ENCODE measurements around the gene SAMD4A.

SAMD4A gene

GRCh38 chr14:54565785-54566409 is 1.0 kb upstream of the SAMD4A start:
- DNase-seq, result peak; percentile 94

DNA sequence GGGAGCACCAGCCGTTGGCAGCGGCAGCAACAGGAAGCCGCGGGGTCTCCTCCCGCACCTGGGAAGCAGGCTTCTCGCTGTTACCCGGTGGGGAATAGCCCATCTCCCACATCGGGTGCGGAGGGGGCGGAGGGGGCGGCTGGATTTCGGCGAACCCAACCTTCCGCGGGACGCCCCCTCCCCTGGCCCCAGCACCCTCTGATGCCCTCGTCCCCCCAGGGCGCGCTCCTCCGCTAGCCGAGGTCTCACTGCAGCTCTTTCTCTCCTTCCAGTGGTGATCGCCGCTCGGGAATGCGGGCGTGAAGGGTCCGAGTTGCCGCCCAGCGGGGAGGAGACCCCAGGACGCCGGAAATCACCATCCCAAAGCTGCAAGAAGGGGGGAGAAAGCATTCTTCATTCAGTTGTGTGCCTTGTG is 303 bp downstream of the SAMD4A start:
- DNase-seq, result no peak

DNA sequence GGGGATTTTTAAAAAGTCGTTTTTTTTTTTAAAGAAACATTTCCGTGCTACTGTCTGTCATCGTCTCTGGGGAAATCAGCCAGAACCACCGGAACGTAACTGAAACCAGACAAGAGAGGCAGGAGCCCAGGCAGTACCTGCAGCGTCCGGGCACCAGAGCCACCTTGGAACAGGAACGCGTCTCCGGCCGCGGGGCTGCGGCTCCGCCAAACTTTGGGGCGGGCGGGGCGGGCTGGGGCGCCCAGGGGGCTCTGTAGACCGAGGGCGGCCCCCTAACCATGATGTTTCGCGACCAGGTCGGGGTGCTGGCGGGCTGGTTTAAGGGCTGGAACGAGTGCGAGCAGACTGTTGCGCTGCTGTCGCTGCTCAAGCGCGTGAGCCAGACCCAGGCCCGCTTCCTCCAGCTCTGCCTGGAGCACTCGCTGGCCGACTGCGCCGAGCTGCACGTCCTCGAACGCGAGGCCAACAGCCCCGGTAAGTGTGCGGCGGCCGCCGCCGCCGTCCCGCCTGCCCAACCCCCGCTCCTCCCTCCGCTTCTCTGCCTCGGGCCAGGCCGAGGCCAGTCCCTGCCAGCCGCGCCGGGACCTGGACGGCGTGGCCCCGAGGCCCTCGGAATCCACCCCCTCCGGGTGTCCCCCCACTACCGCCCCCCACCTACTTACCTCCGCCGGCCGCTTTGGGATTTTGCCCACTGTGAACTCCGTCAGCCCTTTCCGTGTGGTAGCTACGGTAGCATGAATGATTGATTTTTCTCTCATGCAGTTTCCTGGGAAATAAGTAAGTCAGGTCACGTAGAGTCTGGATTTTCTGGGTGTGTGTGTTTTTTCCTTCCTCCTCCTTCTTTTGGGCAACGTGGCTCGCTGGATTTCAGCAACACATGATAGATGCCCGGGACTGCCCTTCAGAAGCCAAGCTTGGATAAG is 972 bp downstream of the SAMD4A start:
- DNase-seq, result peak; percentile 79

DNA sequence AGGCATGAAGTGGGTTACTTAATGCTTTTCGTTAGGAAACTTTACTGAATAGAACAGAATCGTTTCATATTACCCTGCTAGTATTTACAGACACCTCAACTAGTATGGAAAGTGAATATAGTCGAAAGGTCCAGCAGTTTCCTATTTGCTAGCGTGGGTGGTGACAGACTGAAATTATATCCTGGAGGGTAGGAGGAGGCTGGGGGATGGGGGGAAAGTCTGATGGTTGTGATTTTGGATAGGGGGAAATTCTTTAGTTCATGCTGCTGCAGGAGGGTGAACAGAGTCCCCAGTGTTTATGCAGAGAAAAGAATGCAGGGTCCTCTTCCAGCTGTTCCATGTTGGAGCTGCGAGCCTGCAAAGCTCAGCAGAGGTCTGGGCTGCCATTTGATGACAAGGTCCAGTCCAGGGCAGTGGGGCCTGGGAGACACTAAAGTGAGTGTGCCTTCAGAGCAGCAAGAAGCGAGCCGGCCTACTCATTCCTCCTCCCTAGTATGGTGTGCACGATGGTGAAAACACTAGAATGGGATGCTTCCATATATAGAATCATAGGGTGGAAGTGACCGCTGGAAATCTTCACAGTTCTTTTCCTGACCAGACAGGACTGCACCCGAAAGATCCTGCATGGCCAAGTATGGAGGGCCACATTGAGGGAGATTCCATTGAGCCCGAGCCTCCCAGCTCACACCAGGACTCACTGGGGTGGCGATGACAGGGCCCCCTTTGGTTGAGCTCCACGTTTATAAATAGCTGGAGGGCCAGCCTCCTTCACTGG is 2.1 kb downstream of the SAMD4A start:
- peak; percentile 38 for DNase-seq

- no peak for DNase-seq
Measured at GRCh38 chr14:54570047-54570446, 3.1 kb downstream of the SAMD4A start.

DNA sequence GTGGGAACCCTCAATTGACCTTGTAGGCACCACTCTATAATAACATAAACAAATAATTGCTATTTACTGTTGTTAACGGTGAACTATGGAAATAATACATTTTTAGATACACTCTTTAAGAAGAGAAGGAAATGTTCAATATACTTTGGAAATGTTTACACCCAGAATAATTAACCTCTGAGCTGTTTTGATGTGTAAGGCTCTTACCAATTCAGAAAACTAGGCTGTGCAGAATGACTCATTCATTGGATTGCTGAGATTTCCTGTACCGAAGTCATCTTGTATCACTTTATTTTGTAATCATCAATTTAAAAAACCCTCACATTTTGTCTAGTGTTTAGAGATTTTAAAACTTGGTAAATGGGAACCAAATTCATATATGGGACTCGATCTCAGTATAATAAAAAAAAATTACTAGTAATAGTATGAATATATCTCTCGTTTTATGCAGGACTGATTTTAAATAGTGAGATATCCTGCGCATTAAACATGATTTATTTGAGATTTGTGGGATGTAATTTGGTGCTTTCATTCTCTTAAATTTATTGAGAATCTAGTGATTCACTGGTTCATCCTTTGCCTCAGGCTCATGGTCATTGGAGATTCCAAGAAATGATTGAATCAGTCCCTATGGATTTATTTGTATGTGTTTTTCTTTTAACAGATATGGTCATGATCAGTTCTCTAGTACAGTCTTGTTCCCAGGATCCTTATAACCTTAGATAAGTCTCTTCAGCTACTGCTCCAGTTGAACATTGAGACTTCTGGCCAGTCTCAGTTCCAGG is 3.9 kb downstream of the SAMD4A start:
- DNase-seq, result no peak

- peak; percentile 26 for DNase-seq
Measured at GRCh38 chr14:54572316-54572715, 5.4 kb downstream of the SAMD4A start.

DNA sequence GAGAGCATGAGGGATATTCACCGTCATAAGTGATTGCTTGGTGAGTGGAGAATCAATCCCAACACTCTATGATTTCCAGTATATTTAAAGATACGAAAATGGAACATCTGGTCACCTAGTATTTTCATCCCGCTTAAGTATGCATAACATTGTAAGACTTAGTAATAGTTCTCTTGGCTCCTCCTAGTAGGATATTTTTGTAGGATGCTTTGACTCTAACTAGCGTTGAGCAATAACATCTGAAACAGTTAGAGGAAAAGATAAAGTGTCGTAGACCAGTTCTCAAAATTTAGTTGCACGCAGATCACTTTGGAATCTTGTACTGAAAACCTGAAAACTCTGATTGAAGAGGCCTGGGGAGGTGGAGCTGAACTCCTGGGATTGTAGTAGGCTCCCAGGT is 7.6 kb downstream of the SAMD4A start:
- no peak for DNase-seq

DNA sequence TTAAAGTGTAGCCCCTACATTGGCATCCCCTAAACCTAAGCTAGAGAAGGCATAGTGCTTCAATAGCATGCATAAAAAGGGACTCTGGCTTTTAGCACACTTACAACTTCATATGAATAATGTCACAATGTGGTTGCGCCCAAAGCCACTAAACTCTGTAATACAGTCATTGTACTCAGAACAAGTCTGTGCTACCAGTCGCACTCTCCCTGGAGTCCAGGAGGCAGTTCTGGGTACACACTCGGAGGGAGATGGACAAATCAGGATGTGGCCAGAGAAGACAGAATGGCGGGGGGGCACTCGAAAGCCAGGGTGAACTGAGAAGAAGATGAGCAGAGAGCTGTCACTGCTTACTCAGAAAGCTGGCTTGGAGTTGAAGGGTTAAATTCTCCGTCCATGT is 10.6 kb downstream of the SAMD4A start:
- DNase-seq, result no peak

GRCh38 chr14:54577977-54578376 is 11.0 kb downstream of the SAMD4A start:
- DNase-seq, result no peak

- DNase-seq, result peak; percentile 34
Measured at GRCh38 chr14:54579621-54580020, 12.7 kb downstream of the SAMD4A start.

- DNase-seq, result no peak
Measured at GRCh38 chr14:54580933-54581332, 14.0 kb downstream of the SAMD4A start.

DNA sequence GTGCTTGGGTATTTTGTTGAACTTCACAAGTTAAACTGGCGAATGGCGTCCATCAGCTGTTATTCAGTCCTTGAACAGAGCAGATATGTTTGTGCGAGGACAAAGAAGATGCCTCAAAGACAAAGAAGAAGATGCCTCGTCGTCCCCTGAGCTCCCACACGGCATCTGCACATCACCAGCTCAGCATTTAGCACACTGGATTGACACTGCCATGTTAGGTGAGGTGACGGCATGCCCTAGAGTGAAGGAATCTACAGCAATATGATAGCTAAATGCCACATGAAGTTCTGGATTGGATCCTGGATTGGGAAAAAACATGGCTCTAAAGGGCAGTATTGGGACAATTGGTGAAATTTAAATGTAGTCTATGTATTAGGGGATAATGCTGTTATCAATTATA is 15.4 kb downstream of the SAMD4A start:
- DNase-seq, result no peak

DNA sequence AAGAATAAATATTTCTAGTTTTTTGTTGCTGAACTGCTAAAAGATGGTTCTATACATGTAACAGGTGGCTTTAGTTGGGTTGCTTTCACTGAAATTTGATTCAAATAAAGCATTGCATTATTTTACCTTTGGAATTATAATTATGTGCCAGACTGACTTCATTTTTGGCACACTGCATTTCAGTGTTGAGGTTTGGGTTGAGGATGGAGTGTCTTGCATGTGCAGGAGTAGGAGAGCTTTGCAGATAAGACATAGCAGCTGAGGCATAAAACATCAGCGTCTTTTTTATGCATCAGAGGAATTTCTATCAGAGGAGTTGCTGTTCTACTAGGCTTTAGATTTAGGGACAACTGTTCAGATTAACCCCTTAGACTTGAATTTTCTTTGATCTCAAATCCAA is 17.2 kb downstream of the SAMD4A start:
- DNase-seq, result no peak

- no peak for DNase-seq
Measured at GRCh38 chr14:54585214-54585613, 18.3 kb downstream of the SAMD4A start.

DNA sequence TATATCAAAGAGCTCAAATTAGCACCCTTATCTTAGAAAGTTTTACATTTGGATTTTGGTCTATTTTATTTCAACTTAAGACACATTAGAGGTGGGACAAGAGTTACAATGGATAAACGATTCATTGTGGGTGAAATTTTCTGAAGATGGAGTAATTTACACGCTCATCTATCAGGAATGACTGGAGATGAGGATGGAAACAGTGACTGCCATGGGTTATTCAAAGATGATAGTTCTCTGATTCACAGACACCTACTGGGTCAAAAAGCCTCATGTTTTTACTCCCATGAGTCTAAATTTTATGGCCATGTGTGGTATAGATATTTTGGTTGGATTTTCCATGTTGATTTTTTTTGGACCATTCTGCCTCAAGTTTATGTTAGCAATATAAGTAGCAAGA is 22.1 kb downstream of the SAMD4A start:
- DNase-seq, result no peak

DNA sequence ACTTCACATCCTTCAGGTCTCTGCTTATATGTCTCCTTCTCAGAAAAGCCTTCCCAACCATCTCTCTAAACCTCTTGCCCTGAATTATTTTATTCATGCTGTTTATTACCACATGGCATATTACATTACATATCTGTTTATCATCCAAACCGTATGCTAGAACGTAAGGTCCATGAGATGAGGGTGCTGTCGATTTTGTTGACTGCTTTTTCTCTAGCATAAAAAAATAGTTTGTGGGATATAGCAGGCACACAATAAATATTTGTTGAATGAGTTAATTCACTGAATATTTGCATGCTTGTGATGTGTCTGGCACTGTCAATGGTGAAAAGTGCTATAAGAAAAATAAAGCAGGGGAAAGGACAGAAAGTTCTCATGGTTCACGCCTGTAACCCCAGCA is 22.9 kb downstream of the SAMD4A start:
- no peak for DNase-seq

- DNase-seq, result no peak
Measured at GRCh38 chr14:54590481-54590880, 23.6 kb downstream of the SAMD4A start.

DNA sequence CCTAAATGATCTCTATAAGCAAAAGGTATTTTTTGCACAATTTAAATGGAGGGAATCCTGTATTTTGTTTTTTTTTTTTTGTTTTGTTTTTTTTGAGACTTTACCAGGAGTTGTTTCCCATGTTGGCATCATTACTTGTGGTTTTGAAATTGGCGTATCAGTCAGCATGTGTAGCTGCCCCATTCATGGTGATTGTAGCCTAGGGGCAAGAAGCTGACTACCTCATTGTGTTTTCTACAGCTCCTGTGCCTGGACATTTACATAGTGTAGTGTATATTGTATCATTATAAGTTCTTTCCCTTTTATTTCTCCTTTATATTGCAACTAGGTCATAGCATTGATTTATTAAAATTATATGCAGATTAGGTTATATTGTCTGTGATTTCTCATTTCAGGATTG is 24.5 kb downstream of the SAMD4A start:
- no peak for DNase-seq

DNA sequence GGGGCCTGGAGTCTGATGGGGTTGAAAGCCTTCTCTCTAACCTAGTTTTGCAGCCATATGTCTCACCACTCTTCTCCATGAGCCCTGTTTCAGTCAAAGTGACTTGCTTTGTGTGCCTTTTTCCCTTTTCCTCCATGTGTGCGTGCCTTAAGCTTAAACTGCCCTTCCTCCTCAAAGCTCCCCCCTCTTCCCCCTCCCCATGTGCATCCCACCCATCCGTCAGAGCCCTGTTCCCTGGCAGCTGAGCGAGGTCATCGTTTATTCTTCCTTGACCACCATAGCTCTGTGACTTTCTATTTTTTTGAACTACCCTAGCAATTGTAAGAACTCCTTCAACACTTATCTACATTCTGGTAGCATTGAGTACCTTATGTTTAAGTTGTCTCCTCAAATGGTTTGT is 24.9 kb downstream of the SAMD4A start:
- DNase-seq, result no peak

DNA sequence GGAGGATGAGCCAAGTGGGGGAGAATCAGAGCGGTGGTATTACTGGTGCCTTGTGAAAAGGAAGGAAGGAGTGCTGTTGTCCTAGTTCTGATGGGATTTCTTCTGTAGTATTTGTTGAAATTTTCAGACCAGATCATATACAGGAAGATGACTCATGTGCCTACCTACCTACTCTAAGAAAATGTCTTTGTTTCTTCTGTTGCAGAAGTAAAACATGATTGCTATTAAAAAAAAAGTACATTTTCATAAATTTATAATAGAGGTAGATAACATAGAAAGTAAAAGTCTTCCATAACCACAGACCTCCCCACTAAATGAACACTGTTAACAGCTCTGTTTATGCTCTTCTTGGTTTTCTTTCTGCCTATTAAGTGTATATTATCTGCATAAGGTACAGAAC is 26.9 kb downstream of the SAMD4A start:
- DNase-seq, result no peak

- no peak for DNase-seq
Measured at GRCh38 chr14:54594537-54594936, 27.6 kb downstream of the SAMD4A start.
